Urothelium cell line (cell line): Measurements from ENCODE around the gene MLXIPL.
A peak's percentile ranks its signal among the peaks of the same experiment; 100 is the strongest.
"Not testable (repeated sequence)": the region's sequence is repeated elsewhere in the genome, so short reads cannot be mapped to it uniquely, and the experiment has no call there.

ENCODE experiments used
- DNase-seq: peaks from one replicate; pipeline ENCODE4 v3.0.0; 2011; ENCODE audit warnings: low spot score, mixed read lengths
- FAIRE-seq: peaks from 2 replicates; lab custom pipeline; 2011; peaks lifted over from hg19 to GRCh38; lab: Jason Lieb, UNC

Gene MLXIPL

GRCh38 chr7:73623798-73624668 lies at the start of gene MLXIPL:
MLXIPL (minus strand) TSS chr7:73624522; CDS start chr7:73624492, 30 bp downstream.
- DNase-seq: no peak

GRCh38 chr7:73671857-73672445 lies 47.6 kb upstream of the MLXIPL start:
- FAIRE-seq (no peak), DNase-seq (no peak)

More at GRCh38 chr7:73623798-73624668, at the start of gene MLXIPL:
- FAIRE-seq: no peak

GRCh38 chr7:73671322-73671661 lies 47.0 kb upstream of the MLXIPL start:
- DNase-seq: no peak
- FAIRE-seq: no peak

GRCh38 chr7:73669858-73670385 lies 45.6 kb upstream of the MLXIPL start:
- FAIRE-seq: no peak
- DNase-seq: no peak

- no peak for DNase-seq
- no peak for FAIRE-seq
Measured at GRCh38 chr7:73669288-73669701, 45.0 kb upstream of the MLXIPL start.

GRCh38 chr7:73668886-73669230 lies 44.5 kb upstream of the MLXIPL start:
- FAIRE-seq (no peak), DNase-seq (no peak)

GRCh38 chr7:73668103-73668885 lies 44.0 kb upstream of the MLXIPL start:
- peak; percentile 28 for DNase-seq
- FAIRE-seq: peak; percentile 20

- FAIRE-seq: peak; percentile 32
- peak; percentile 93 for DNase-seq
Measured at GRCh38 chr7:73667344-73668102, 43.2 kb upstream of the MLXIPL start, which contains the start of gene VPS37D. VPS37D (plus strand) TSS chr7:73667831; CDS start chr7:73667959, 128 bp downstream.

GRCh38 chr7:73663033-73663432 lies 38.7 kb upstream of the MLXIPL start:
- FAIRE-seq: no peak
- no peak for DNase-seq

GRCh38 chr7:73660594-73660993 lies 36.3 kb upstream of the MLXIPL start:
- not testable (repeated sequence) for DNase-seq, FAIRE-seq

- FAIRE-seq (no peak), DNase-seq (no peak)
Measured at GRCh38 chr7:73659983-73660382, 35.7 kb upstream of the MLXIPL start.

- not testable (repeated sequence) for DNase-seq, FAIRE-seq
Measured at GRCh38 chr7:73655309-73655708, 31.0 kb upstream of the MLXIPL start.

GRCh38 chr7:73652541-73652949 lies 28.2 kb upstream of the MLXIPL start:
- no peak for DNase-seq
- FAIRE-seq: no peak

- DNase-seq (no peak), FAIRE-seq (no peak)
Measured at GRCh38 chr7:73650524-73650923, 26.2 kb upstream of the MLXIPL start.

GRCh38 chr7:73649576-73649975 lies 25.3 kb upstream of the MLXIPL start:
- DNase-seq (no peak), FAIRE-seq (no peak)

- DNase-seq (no peak), FAIRE-seq (no peak)
Measured at GRCh38 chr7:73648593-73649332, 24.4 kb upstream of the MLXIPL start.

- no peak for DNase-seq
Measured at GRCh38 chr7:73647725-73648592, 23.6 kb upstream of the MLXIPL start.

GRCh38 chr7:73646785-73647724 lies 22.7 kb upstream of the MLXIPL start:
- DNase-seq: no peak
- no peak for FAIRE-seq

More at GRCh38 chr7:73647725-73648592, 23.6 kb upstream of the MLXIPL start:
- no peak for FAIRE-seq
